Left renal cortex interstitium (tissue), 4 donors: Measurements from ENCODE around the gene B4GALT6. TPM values are rescaled to one million over a fixed set of nuclear protein-coding genes. Genes with fewer than 3 reads are reported as not detected.

Source experiments
- polyA plus RNA-seq, 4 donors: library from polyadenylated mRNA; unstranded; fragments of 120-200 nt; gene quantifications; one replicate each; pipeline ENCODE4 v1.2.1, GENCODE V29; 2013; ENCODE audit not compliant: insufficient read length in 4 of 4

B4GALT6 gene
- polyA plus RNA-seq, 4 donors: 14.3 to 18.1 (median 15.2) TPM

Other genes with a start within 250 kb of the B4GALT6 start
- gene DSG3, start 236.8 kb downstream of the B4GALT6 start, polyA plus RNA-seq: not detected
- gene DSG2, start 186.4 kb downstream of the B4GALT6 start, polyA plus RNA-seq: 10 to 100 TPM; 42.4 to 55.5 (median 47.5) TPM
- gene TTR, start 92.7 kb downstream of the B4GALT6 start, polyA plus RNA-seq: 10 to 100 TPM in 1 of 4 donors, under 1 TPM in 2, not detected in 1; 0.17 to 25.3 (median 0.49) TPM
- 1 to 10 TPM in 1 of 4 donors, under 1 TPM in 2, not detected in 1; 0.27 to 1.3 (median 0.70) TPM for gene SLC25A52, start 76.3 kb upstream of the B4GALT6 start, polyA plus RNA-seq